Measurements from ENCODE around the gene KIF27. TPM values are rescaled to one million over a fixed set of nuclear protein-coding genes. Genes with fewer than 3 reads are reported as not detected.
A peak's percentile ranks its signal among the peaks of the same experiment; 100 is the strongest.
"Not testable (repeated sequence)": the region's sequence is repeated elsewhere in the genome, so short reads cannot be mapped to it uniquely, and the experiment has no call there.

The KIF27 gene
- total and polyA plus RNA-seq, 2 of the 4 experiments (the other 2 are of a cell fraction), result 0.60 to 1.6 TPM

DNA sequence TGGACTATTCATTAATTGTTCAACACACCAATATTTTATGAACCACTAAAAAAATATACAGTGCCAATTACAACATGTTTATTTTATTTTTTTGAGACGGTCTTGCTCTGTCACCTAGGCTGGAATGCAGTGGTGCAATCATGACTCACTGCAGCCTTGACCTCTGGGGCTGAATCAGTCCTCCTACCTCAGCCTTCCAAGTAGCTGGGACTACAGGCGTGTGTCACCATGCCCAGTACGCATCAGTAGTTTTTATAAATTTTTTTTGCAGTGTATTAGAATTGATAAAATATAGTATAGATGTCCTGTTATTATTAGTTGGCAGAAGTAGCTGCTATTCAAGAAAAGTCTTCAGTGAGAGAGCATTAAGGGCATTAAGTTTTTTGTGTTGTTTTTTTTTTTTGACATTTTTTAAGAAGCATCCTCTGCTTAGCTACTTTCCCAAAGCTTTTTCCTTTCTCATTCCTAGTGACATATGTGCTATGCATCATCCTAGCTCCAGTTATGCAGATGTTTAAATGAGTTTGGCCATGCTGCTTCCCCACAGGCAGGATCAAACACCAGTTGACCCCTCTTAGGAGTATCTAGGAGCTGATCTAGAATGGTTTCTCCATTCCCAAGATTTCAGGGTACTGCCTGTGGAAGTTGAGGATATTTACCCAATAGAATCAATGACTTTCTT, 35.5 kb downstream of the KIF27 start:
- POLR2A ChIA-PET (ENCODE audit: unreplicated experiment); H4K91ac ChIP-seq (ENCODE audit: insufficient read depth, low read depth, low read length); H2AFZ ChIP-seq (replicated peaks; ENCODE audit: low read length, poor library complexity); H4K20me1 ChIP-seq (ENCODE audit: insufficient read depth, low read length); H3K4me1 ChIP-seq (ENCODE audit: control insufficient read depth, insufficient read depth, low read length); dilution Hi-C loops (cut with HindIII; ENCODE audit: low sequenced_read_pairs, unreplicated experiment); H3K23ac ChIP-seq (ENCODE audit: low read depth, low read length); H3K79me1 ChIP-seq (ENCODE audit: low read depth in 1 of 2, low read length in 2 of 2); H4K5ac ChIP-seq (ENCODE audit: low read depth, low read length); H3K4ac ChIP-seq (ENCODE audit: low read depth, low read length); H3K27ac ChIP-seq (ENCODE audit: insufficient read depth, low read length); intact Hi-C loops (cut with micrococcal nuclease); H2AK9ac ChIP-seq (replicated peaks; ENCODE audit: low read depth, low read length, poor library complexity); H3K18ac ChIP-seq (ENCODE audit: low read depth, low read length); H3K4me3 ChIP-seq (ENCODE audit: insufficient read depth, low read depth, low read length); H3K9me1 ChIP-seq (ENCODE audit: insufficient read depth, low read length); H3K36me3 ChIP-seq (ENCODE audit: control insufficient read depth, insufficient read depth, low read length); H3K27me3 ChIP-seq (ENCODE audit: control insufficient read depth, insufficient read depth, low read length); H2AK5ac ChIP-seq (ENCODE audit: low read depth, low read length); in situ Hi-C loops (cut with MboI; ENCODE audit: low sequenced_read_pairs); CTCF ChIA-PET; H3K56ac ChIP-seq (ENCODE audit: extremely low read depth, insufficient read depth, low read length); H3K14ac ChIP-seq (replicated peaks; ENCODE audit: low read depth, low read length); H3K9ac ChIP-seq (ENCODE audit: low read depth, low read length); H2BK15ac ChIP-seq (ENCODE audit: low read depth, low read length); H3K9me3 ChIP-seq (ENCODE audit: control insufficient read depth, insufficient read depth, low read length); H3K4me2 ChIP-seq (ENCODE audit: low read depth, low read length); BruUV-seq (replicated peaks): not testable (repeated sequence)
- peak; percentile 96 for TF ChIP-seq CEBPB (IDR thresholded peaks at IDR 0.05; ENCODE audit: low read depth, low read length)
- peak; percentile 67 for TF ChIP-seq BHLHE40 (IDR thresholded peaks at IDR 0.05; ENCODE audit: low read depth, low read length)
- TF ChIP-seq FOS (IDR thresholded peaks at IDR 0.05; ENCODE audit: low read depth, low read length), result peak; percentile 97
- Histone ChIP-seq H4K8ac (ENCODE audit: low read depth in 2 of 2, low read length in 2 of 2) (0 out of 4 replicates have a peak overlapping the region, but pooled peaks of 1 of the 2 experiments have one; percentile 24), H2BK20ac (ENCODE audit: low read depth, low read length) (peak overlapping the region; percentile 21; the same call in 1 of the 2 replicates), H2BK5ac (ENCODE audit: low read depth, low read length, poor library complexity, severe bottlenecking) (peak overlapping the region; percentile 57), H2BK120ac (ENCODE audit: low read depth, low read length) (0 out of 2 replicates have a peak overlapping the region, but pooled peaks have one; percentile 4)
- ATAC-seq (ENCODE audit: low read depth), result peak; percentile 100
- DNase-seq, result peak; percentile 90
- WGBS, 2 experiments (ENCODE audit: extremely low coverage in 2 of 2, insufficient read length in 1 of 2), result 0% methylated on average over 1 of the region's 3 CpGs; no CpG with 5 or more reads in 1 of the 2 experiments
